GM10248 (cell line): ENCODE measurements around the gene HSPA1L.

Experiments used
- CTCF ChIA-PET: fragments of 300-600 bp; sonication (Branson Sonifier 250); formaldehyde crosslinking; extraction: SDS; loops from one replicate; lab custom pipeline; 2021; ENCODE audit warnings: antibody characterized with exemption; lab: Yijun Ruan, JAX
- POLR2A ChIA-PET: fragments of 350-650 bp; sonication (Branson Sonifier 250); formaldehyde crosslinking; extraction: SDS; loops from one replicate; lab custom pipeline; 2020; ENCODE audit warnings: antibody characterized with exemption; lab: Yijun Ruan, JAX
- DNase-seq: peaks from one replicate; pipeline ENCODE4 v3.0.0; 2012; ENCODE audit errors: extremely low spot score
- TF ChIP-seq, protein P1 (sequence below): IDR thresholded peaks from 2 replicates; pipeline ENCODE4 v1.5.1; 2012; ENCODE audit warnings: mild to moderate bottlenecking, low read depth; ENCODE audit errors: extremely low read depth, missing control alignments, control extremely low read depth

Gene HSPA1L

DNA sequence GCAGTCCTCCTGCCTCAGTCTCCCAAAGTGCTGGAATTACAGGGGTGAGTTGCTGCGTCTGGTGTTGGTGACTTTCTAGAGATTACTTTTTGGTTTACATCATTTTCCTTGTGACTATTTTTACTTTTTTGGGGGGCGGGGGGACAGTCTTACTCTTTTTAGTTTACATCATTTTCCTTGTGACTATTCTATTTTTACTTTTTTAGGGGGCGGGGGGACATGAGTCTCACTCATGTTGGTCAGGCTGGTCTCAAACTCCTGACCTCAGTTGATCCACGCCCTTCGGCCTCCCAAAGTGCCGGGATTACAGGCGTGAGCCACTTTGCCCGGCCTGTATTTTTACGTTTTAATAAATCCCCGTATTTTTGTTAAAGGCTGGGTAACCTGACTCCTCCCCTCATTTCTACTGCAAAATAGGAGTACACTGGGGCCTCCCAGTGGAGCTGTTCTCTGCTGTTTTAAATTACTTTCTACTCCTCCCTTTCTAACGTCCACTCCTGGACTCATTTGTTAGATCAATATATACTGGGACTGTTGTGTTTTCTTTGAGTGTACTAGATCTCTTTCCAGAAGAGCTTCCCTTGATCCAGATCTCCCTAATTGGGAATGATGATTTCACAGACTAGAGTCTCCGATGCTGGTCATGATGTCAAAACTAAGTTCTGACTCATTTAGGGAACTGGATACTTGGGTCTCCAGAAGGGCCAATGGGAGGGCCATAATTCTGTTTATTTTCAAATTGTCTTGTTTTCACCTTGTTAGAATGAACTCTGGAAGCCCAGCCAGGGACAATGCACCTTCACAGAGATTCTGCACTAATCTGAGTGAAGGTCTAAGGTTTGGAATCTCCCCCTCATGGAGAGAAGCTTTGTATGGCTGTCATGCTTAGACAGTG, 21.6 kb upstream of the HSPA1L start:
- DNase-seq: no peak
- CTCF ChIA-PET: interaction anchor here (1.3 to 1.7 kb wide), 5 partner anchors 9 to 52 kb away, joined by 3 to 5 read pairs (median 3); partner anchors contain the start of gene LSM2
- TF ChIP-seq, protein P1, sequence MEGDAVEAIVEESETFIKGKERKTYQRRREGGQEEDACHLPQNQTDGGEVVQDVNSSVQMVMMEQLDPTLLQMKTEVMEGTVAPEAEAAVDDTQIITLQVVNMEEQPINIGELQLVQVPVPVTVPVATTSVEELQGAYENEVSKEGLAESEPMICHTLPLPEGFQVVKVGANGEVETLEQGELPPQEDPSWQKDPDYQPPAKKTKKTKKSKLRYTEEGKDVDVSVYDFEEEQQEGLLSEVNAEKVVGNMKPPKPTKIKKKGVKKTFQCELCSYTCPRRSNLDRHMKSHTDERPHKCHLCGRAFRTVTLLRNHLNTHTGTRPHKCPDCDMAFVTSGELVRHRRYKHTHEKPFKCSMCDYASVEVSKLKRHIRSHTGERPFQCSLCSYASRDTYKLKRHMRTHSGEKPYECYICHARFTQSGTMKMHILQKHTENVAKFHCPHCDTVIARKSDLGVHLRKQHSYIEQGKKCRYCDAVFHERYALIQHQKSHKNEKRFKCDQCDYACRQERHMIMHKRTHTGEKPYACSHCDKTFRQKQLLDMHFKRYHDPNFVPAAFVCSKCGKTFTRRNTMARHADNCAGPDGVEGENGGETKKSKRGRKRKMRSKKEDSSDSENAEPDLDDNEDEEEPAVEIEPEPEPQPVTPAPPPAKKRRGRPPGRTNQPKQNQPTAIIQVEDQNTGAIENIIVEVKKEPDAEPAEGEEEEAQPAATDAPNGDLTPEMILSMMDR: no peak
- POLR2A ChIA-PET: interaction anchor here (0.6 to 3.9 kb wide), 11 partner anchors 9 to 359 kb away, joined by 3 to 30 read pairs (median 7); partner anchors contain the start of genes ABHD16A, HSPA1A, HSPA1B and HSPA1L

DNA sequence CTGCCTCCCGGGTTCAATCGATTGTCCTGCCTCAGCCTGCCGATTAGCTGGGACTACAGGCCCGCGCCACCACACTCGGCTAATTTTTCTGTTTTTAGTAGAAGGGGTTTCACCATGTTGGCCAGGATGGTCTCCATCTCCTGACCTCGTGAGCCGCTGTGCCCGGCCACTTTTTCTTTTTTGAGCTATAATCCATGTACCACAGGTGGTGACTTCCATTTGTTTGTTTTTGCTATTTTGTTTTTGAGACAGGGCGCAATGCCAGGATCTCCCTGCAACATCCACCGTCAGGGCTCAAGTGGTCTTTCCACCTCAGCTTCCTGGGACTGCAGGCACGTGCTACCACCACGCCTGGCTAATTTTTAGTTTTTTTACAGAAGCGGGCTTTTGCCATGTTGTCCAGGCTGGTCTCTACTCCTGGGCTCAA, 21.0 kb upstream of the HSPA1L start:
- TF ChIP-seq, protein P1: no peak
- DNase-seq: no peak
- POLR2A ChIA-PET: interaction anchor here (0.6 to 3.9 kb wide), 11 partner anchors 9 to 360 kb away, joined by 3 to 30 read pairs (median 7); partner anchors contain the start of genes ABHD16A, HSPA1A, HSPA1B and HSPA1L
- CTCF ChIA-PET: interaction anchor here (1.4 to 1.5 kb wide), 2 partner anchors 10 to 53 kb away, joined by 3 read pairs; no protein-coding TSS in a partner anchor

GRCh38 chr6:31834367-31835250, 19.5 kb upstream of the HSPA1L start:
- ChIA-PET CTCF (no interaction called here), POLR2A (interaction anchor here (0.6 to 3.7 kb wide), 8 partner anchors 17 to 131 kb away, joined by 3 to 30 read pairs (median 4); partner anchors contain the start of genes ABHD16A, HSPA1A, HSPA1L and NEU1)
- peak; percentile 86 for DNase-seq
- TF ChIP-seq, protein P1: no peak

GRCh38 chr6:31831350-31832215, 16.5 kb upstream of the HSPA1L start:
- POLR2A ChIA-PET: interaction anchor here (0.6 to 2.1 kb wide), 5 partner anchors 17 to 168 kb away, joined by 3 to 14 read pairs (median 3); partner anchors contain the start of genes DXO, HSPA1A, HSPA1L and NEU1
- TF ChIP-seq, protein P1: no peak
- DNase-seq: no peak
- CTCF ChIA-PET: interaction anchor here (0.6 to 2.0 kb wide), 8 partner anchors 23 to 337 kb away, joined by 3 to 7 read pairs (median 4); partner anchors contain the start of genes LSM2, LY6G5C and VARS1

DNA sequence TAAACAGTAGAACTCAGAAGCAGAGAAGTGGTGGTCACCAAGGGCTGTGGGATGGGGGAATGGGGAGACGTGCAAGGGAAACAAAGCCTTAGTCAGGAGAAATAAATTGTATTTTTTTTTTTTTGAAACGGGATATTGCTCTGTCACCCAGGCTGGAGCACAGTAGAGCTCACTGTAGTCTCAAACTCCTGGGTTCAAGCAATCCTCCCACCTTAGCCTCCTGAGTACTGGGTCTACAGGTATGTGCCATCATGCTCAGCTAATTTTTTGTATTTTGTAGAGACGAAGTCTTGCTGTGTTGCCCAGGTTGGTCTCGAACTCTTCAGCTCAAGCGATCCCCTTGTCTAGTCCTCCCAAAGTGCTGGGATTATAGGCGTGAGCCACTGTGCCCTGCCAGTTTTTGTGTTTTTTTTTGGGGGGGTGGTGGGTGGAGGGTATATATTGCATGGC, 15.8 kb upstream of the HSPA1L start:
- POLR2A ChIA-PET: interaction anchor here (0.6 to 2.1 kb wide), 9 partner anchors 16 to 299 kb away, joined by 3 to 14 read pairs (median 6); partner anchors contain the start of genes DXO, HSPA1A, HSPA1L and LY6G6C
- CTCF ChIA-PET: interaction anchor here (0.6 to 2.0 kb wide), 20 partner anchors 8 to 336 kb away, joined by 3 to 7 read pairs (median 4); partner anchors contain the start of genes ABHD16A, ATP6V1G2, DDX39B and LSM2
- DNase-seq: no peak
- TF ChIP-seq, protein P1: no peak
